Nephron progenitor cell (in vitro differentiated cells): ENCODE data around the gene SLCO4C1.

Source experiments
- DNase-seq: peaks from one replicate; pipeline ENCODE4 v3.0.0; 2021
- H3K27ac Mint-ChIP-seq: 2 replicates; pipeline ENCODE4 v1.8.0; 2021; ENCODE audit warnings: mild to moderate bottlenecking, moderate library complexity, mixed read lengths
- H3K27me3 Mint-ChIP-seq: 2 replicates; pipeline ENCODE4 v1.8.0; 2021; ENCODE audit warnings: mild to moderate bottlenecking, low read depth, mixed read lengths; ENCODE audit not compliant: poor library complexity
- H3K36me3 Mint-ChIP-seq: 2 replicates; pipeline ENCODE4 v1.8.0; 2021; ENCODE audit warnings: low read depth, mixed read lengths
- H3K4me1 Mint-ChIP-seq: 2 replicates; pipeline ENCODE4 v1.8.0; 2021; ENCODE audit warnings: mixed read lengths
- H3K4me3 Mint-ChIP-seq: 2 replicates; pipeline ENCODE4 v1.8.0; 2021; ENCODE audit warnings: mild to moderate bottlenecking, moderate library complexity, mixed read lengths
- H3K9me3 Mint-ChIP-seq: 2 replicates; pipeline ENCODE4 v1.8.0; 2021; ENCODE audit warnings: mild to moderate bottlenecking, moderate library complexity, mixed read lengths
- CTCF ChIP-seq: fragments of 200-600 bp; sonication (generic); IDR thresholded peaks from 2 replicates; pipeline ENCODE4 v1.5.0; 2021; ENCODE audit warnings: antibody characterized with exemption

SLCO4C1 gene

GRCh38 chr5:102229685-102230084, 66.4 kb downstream of the SLCO4C1 start:
- peaks cover 9% of the 10 kb centered on the region for H3K4me1 Mint-ChIP-seq
- TF ChIP-seq CTCF, result no peak
- H3K4me3 Mint-ChIP-seq, result no peak overlapping the region
- H3K9me3 Mint-ChIP-seq, result no peaks in the 10 kb centered on the region
- peak overlapping the region; percentile 77 for H3K27ac Mint-ChIP-seq
- DNase-seq, result no peak
- no peaks in the 10 kb centered on the region for H3K27me3 Mint-ChIP-seq
- H3K36me3 Mint-ChIP-seq, result no peaks in the 10 kb centered on the region

- no peak overlapping the region for H3K4me3 Mint-ChIP-seq
- no peak overlapping the region for H3K27ac Mint-ChIP-seq
- H3K36me3 Mint-ChIP-seq, result peaks cover 6% of the 10 kb centered on the region
- H3K27me3 Mint-ChIP-seq, result no peaks in the 10 kb centered on the region
- H3K4me1 Mint-ChIP-seq, result peaks cover 9% of the 10 kb centered on the region
- TF ChIP-seq CTCF, result no peak
- no peak for DNase-seq
- peaks cover 8% of the 10 kb centered on the region for H3K9me3 Mint-ChIP-seq
These were observed 69.8 kb downstream of the SLCO4C1 start for GRCh38 chr5:102226321-102226720.

GRCh38 chr5:102223542-102224477, 72.3 kb downstream of the SLCO4C1 start:
- DNase-seq, result peak; percentile 16
- H3K36me3 Mint-ChIP-seq, result peaks cover 10% of the 10 kb centered on the region
- no peak overlapping the region for H3K27ac Mint-ChIP-seq
- H3K9me3 Mint-ChIP-seq, result peaks cover 20% of the 10 kb centered on the region
- no peak overlapping the region for H3K4me3 Mint-ChIP-seq
- no peaks in the 10 kb centered on the region for H3K4me1 Mint-ChIP-seq
- peak; percentile 85 for TF ChIP-seq CTCF
- H3K27me3 Mint-ChIP-seq, result no peaks in the 10 kb centered on the region

- H3K9me3 Mint-ChIP-seq, result peaks cover 20% of the 10 kb centered on the region
- TF ChIP-seq CTCF, result no peak
- H3K27me3 Mint-ChIP-seq, result no peaks in the 10 kb centered on the region
These were observed 73.3 kb downstream of the SLCO4C1 start for GRCh38 chr5:102222772-102223171.

GRCh38 chr5:102221949-102222348, 74.1 kb downstream of the SLCO4C1 start:
- Mint-ChIP-seq H3K27me3 (no peaks in the 10 kb centered on the region), H3K27ac (no peak overlapping the region), H3K36me3 (peaks cover 10% of the 10 kb centered on the region), H3K9me3 (peaks cover 20% of the 10 kb centered on the region), H3K4me3 (no peak overlapping the region), H3K4me1 (no peaks in the 10 kb centered on the region)
- no peak for DNase-seq
- TF ChIP-seq CTCF, result no peak

More at GRCh38 chr5:102222772-102223171, 73.3 kb downstream of the SLCO4C1 start:
- no peak overlapping the region for H3K4me3 Mint-ChIP-seq
- H3K27ac Mint-ChIP-seq, result no peak overlapping the region
- no peaks in the 10 kb centered on the region for H3K4me1 Mint-ChIP-seq
- no peak for DNase-seq
- H3K36me3 Mint-ChIP-seq, result peaks cover 10% of the 10 kb centered on the region

GRCh38 chr5:102218159-102218558, 77.9 kb downstream of the SLCO4C1 start:
- Mint-ChIP-seq H3K9me3 (peaks cover 24% of the 10 kb centered on the region), H3K27me3 (no peaks in the 10 kb centered on the region), H3K27ac (no peak overlapping the region), H3K4me3 (no peak overlapping the region), H3K36me3 (peaks cover 10% of the 10 kb centered on the region), H3K4me1 (no peaks in the 10 kb centered on the region)
- TF ChIP-seq CTCF, result no peak
- no peak for DNase-seq
